Measurements from ENCODE around the gene VSTM2B.

DNA sequence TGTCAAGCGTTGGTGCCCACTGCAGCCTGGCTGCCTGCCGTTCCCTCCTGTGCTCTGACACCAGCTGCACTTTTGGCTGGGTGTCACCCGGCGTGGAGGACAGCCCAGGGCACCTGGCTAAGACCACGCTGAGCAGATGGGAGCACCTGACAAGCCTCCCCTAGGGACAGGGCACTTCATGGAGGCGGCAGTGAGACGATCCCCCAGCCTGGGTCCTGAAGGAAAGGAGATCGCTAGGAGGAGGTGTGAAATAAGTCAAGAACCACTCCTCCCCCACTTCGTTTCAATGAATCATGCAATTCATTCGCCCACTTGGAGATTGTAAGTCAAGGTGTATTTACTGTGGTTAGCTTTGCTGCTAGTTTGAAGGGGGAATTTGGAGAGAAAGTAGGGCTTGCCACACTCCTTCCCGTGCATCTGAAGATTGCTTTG, 38.8 kb downstream of the VSTM2B start:
- no peak for TF ChIP-seq POLR2A (IDR thresholded peaks at IDR 0.05; ENCODE audit: extremely low read depth, insufficient read length)
- TF ChIP-seq, protein P1, sequence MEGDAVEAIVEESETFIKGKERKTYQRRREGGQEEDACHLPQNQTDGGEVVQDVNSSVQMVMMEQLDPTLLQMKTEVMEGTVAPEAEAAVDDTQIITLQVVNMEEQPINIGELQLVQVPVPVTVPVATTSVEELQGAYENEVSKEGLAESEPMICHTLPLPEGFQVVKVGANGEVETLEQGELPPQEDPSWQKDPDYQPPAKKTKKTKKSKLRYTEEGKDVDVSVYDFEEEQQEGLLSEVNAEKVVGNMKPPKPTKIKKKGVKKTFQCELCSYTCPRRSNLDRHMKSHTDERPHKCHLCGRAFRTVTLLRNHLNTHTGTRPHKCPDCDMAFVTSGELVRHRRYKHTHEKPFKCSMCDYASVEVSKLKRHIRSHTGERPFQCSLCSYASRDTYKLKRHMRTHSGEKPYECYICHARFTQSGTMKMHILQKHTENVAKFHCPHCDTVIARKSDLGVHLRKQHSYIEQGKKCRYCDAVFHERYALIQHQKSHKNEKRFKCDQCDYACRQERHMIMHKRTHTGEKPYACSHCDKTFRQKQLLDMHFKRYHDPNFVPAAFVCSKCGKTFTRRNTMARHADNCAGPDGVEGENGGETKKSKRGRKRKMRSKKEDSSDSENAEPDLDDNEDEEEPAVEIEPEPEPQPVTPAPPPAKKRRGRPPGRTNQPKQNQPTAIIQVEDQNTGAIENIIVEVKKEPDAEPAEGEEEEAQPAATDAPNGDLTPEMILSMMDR (IDR thresholded peaks at IDR 0.05; ENCODE audit: low read depth, low read length) = no peak
- TF ChIP-seq, protein P2, sequence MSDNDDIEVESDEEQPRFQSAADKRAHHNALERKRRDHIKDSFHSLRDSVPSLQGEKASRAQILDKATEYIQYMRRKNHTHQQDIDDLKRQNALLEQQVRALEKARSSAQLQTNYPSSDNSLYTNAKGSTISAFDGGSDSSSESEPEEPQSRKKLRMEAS (IDR thresholded peaks at IDR 0.05; ENCODE audit: low read depth, low read length) = no peak
- TF ChIP-seq MYC (IDR thresholded peaks at IDR 0.05; ENCODE audit: low read depth, low read length) = no peak
